Gastrocnemius medialis (tissue), 4 donors: ENCODE results near the gene RANBP10. TPM values are rescaled to one million over a fixed set of nuclear protein-coding genes. Genes with fewer than 3 reads are reported as not detected.

Source experiments
- ATAC-seq, 2 donors: fragments of 150-250 bp; one replicate each; pipeline ENCODE4 v1.9.1; 2016
- DNase-seq, 2 donors: peaks; one replicate each; pipeline ENCODE4 v3.0.0-alpha.2; 2019
- H3K27ac ChIP-seq, 4 donors: fragments of 200-600 bp; sonication (generic); 1 replicate in 1 of 4; 2 replicates in 3 of 4; pipeline ENCODE4 v1.5.1; 2016 to 2018; ENCODE audit warnings: mild to moderate bottlenecking in 2 of 4, moderate library complexity in 1 of 4
- H3K27me3 ChIP-seq, 3 donors: fragments of 200-600 bp; sonication (generic) in 2 of 3; 1 replicate in 1 of 3; 2 replicates in 2 of 3; pipeline versions ENCODE4 v1.5.1 to v1.6.0; 2016 to 2019; ENCODE audit warnings: mild to moderate bottlenecking in 1 of 3, moderate library complexity in 1 of 3
- H3K36me3 ChIP-seq, 2 donors: fragments of 200-600 bp; sonication (generic) in 1 of 2; one replicate each; pipeline ENCODE4 v1.5.1; 2017 to 2018
- H3K4me1 ChIP-seq, 2 donors: fragments of 200-600 bp; sonication (generic) in 1 of 2; one replicate each; pipeline ENCODE4 v1.5.1; 2016 to 2017; ENCODE audit warnings: mild to moderate bottlenecking in 2 of 2
- H3K4me3 ChIP-seq, 4 donors: fragments of 200-600 bp; sonication (generic) in 3 of 4; 1 replicate in 1 of 4; 2 replicates in 3 of 4; pipeline ENCODE4 v1.5.1; 2016 to 2019; ENCODE audit warnings: mild to moderate bottlenecking in 2 of 4
- H3K9me3 ChIP-seq, 3 donors: fragments of 200-600 bp; sonication (generic) in 2 of 3; 1 replicate in 1 of 3; 2 replicates in 2 of 3; pipeline ENCODE4 v1.5.1; 2016 to 2019
- POLR2A ChIP-seq, 2 donors: fragments of 450-650 bp; IDR thresholded peaks; one replicate each; pipeline ENCODE4 v1.6.1; 2017; ENCODE audit warnings: antibody characterized with exemption in 2 of 2, mild to moderate bottlenecking in 2 of 2, moderate library complexity in 2 of 2
- in situ Hi-C, 4 donors: fragments of 200-750 bp; cut with MboI; loops; one replicate each; pipeline versions ENCODE4 v1.15.0 to v1.8.0; 2017; ENCODE audit warnings: low sequenced_read_pairs in 4 of 4
- intact Hi-C: fragments of 100-400 bp; cut with DNase I; formaldehyde crosslinking; loops from one replicate; pipeline ENCODE4 v1.15.1; 2023; ENCODE audit warnings: low total_unique reads
- total RNA-seq, 4 donors: library from RNA; depleted of rRNA; stranded (reverse); fragments of >200 nt; gene quantifications; one replicate each; pipeline versions ENCODE4 v1.1.0 to v1.2.3, GENCODE V29; 2016
- TF ChIP-seq, protein P1 (sequence below), 5 experiments: fragments of 450-650 bp in 3 of 5; fragments of 200-600 bp in 2 of 5; sonication (generic) in 2 of 5; IDR thresholded peaks in 4 of 5; conservative IDR thresholded peaks in 1 of 5; 1 replicate in 4 of 5; 2 replicates in 1 of 5; pipeline ENCODE4 v1.5.1; 2016 to 2019; ENCODE audit warnings: antibody characterized with exemption in 5 of 5, mild to moderate bottlenecking in 3 of 5, moderate library complexity in 3 of 5

RANBP10 gene
- total RNA-seq, 4 donors from 2014 or later: 12.6 to 46.6 (median 14.8) TPM

DNA sequence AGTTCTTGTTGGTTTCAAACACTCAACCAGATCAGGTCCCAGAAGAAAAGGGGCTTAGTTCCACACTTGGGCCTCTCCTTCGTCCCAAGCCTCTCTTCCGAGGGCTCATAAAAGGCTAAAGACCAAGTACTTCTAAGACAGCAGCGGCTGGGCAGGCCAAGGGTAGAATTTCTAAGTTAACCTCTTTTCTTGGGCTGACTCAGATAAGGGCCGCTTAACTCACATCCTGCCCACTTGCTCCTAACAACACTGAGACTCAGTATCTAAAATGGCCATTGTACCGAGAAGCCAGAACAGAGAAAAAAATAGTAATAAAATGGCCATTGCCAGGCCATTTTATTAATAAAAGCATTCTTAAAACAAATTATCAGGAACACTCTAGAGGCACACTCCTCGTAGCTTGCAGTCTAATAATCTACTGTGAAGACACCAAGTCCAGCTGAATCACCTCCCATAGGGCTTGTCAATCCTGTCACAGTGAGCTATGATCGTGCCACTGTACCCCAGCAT is 42.1 kb downstream of the RANBP10 start:
- TF ChIP-seq, protein P1, sequence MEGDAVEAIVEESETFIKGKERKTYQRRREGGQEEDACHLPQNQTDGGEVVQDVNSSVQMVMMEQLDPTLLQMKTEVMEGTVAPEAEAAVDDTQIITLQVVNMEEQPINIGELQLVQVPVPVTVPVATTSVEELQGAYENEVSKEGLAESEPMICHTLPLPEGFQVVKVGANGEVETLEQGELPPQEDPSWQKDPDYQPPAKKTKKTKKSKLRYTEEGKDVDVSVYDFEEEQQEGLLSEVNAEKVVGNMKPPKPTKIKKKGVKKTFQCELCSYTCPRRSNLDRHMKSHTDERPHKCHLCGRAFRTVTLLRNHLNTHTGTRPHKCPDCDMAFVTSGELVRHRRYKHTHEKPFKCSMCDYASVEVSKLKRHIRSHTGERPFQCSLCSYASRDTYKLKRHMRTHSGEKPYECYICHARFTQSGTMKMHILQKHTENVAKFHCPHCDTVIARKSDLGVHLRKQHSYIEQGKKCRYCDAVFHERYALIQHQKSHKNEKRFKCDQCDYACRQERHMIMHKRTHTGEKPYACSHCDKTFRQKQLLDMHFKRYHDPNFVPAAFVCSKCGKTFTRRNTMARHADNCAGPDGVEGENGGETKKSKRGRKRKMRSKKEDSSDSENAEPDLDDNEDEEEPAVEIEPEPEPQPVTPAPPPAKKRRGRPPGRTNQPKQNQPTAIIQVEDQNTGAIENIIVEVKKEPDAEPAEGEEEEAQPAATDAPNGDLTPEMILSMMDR (IDR thresholded peaks at IDR 0.05 in 4 of 5, conservative IDR thresholded peaks at IDR 0.05 in 1 of 5): no peak
- no peak for TF ChIP-seq POLR2A (IDR thresholded peaks at IDR 0.05)
- peaks cover 27 to 30% of the 10 kb centered on the region in 2 donors for H3K4me1 ChIP-seq
- ATAC-seq (no peak), DNase-seq (no peak)
- no peak overlapping the region for H3K4me3 ChIP-seq
- intact Hi-C loops: no loop called here
- in situ Hi-C loops: no loop called here
- H3K27ac ChIP-seq: no peak overlapping the region
- H3K27me3 ChIP-seq: no peaks in the 10 kb centered on the region
- no peaks in the 10 kb centered on the region for H3K36me3 ChIP-seq
- no peaks in the 10 kb centered on the region for H3K9me3 ChIP-seq

- intact Hi-C loops (no loop called here), in situ Hi-C loops (no loop called here)
- Histone ChIP-seq H3K36me3 (no peaks in the 10 kb centered on the region), H3K4me3 (no peak overlapping the region), H3K27ac (peak overlapping the region in 1 of 4 donors; percentile 25), H3K4me1 (peaks cover 27 to 30% of the 10 kb centered on the region in 2 donors), H3K27me3 (no peaks in the 10 kb centered on the region), H3K9me3 (no peaks in the 10 kb centered on the region)
- TF ChIP-seq POLR2A (IDR thresholded peaks at IDR 0.05): no peak
- TF ChIP-seq, protein P1 (IDR thresholded peaks at IDR 0.05 in 4 of 5, conservative IDR thresholded peaks at IDR 0.05 in 1 of 5): no peak
- DNase-seq (no peak), ATAC-seq (no peak)
Measured at GRCh38 chr16:67763066-67763465, 43.3 kb downstream of the RANBP10 start.

DNA sequence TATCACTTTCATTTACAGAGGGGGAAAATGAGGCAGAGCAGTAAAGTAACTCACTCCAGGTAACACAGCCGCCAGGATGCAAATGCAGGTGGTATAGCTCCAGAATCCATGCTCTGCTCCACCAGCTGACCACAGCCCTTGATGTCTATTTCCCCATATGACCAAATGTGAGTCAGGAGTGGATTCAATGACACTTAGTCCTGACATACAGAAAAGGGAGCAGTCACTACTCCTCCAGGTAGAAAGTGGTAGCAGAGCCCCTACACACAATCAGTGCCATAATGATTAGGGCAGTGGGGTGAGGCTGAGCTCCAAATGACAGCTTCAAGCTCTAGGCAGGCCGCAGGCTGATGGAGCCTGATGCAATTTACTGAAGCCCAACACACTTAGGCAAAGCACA is 44.0 kb downstream of the RANBP10 start:
- intact Hi-C loops (no loop called here), in situ Hi-C loops (no loop called here)
- ATAC-seq: no peak
- peaks cover 27 to 30% of the 10 kb centered on the region in 2 donors for H3K4me1 ChIP-seq
- H3K27ac ChIP-seq: peak overlapping the region in 2 of 4 donors; percentile 21 to 75
- no peaks in the 10 kb centered on the region for H3K36me3 ChIP-seq
- no peaks in the 10 kb centered on the region for H3K27me3 ChIP-seq
- TF ChIP-seq, protein P1 (IDR thresholded peaks at IDR 0.05 in 4 of 5, conservative IDR thresholded peaks at IDR 0.05 in 1 of 5): no peak
- no peak for TF ChIP-seq POLR2A (IDR thresholded peaks at IDR 0.05)
- no peak overlapping the region for H3K4me3 ChIP-seq
- H3K9me3 ChIP-seq: no peaks in the 10 kb centered on the region
- no peak for DNase-seq

GRCh38 chr16:67761924-67762323 is 44.4 kb downstream of the RANBP10 start:
- ATAC-seq (no peak), DNase-seq (no peak)
- in situ Hi-C loops: no loop called here
- H3K4me3 ChIP-seq: no peak overlapping the region
- peak overlapping the region in 2 of 4 donors; percentile 21 to 75 for H3K27ac ChIP-seq
- no peak for TF ChIP-seq POLR2A (IDR thresholded peaks at IDR 0.05)
- TF ChIP-seq, protein P1 (IDR thresholded peaks at IDR 0.05 in 4 of 5, conservative IDR thresholded peaks at IDR 0.05 in 1 of 5): no peak
- no peaks in the 10 kb centered on the region for H3K36me3 ChIP-seq
- no peaks in the 10 kb centered on the region for H3K27me3 ChIP-seq
- peaks cover 25 to 27% of the 10 kb centered on the region in 2 donors for H3K4me1 ChIP-seq
- intact Hi-C loops: no loop called here
- H3K9me3 ChIP-seq: no peaks in the 10 kb centered on the region

DNA sequence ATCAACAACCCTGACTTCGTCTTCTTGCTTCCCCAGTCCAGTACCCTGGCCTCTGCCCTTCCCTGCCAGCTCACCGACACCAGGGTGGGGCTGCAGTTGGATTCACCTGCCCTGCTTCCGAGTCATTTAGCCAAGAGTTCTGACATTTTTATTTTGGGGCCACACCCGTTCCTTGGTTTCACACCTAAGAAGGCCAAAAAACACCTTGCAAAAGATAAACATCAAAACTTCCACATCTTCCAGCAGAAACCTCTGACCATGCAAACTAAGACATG is 45.5 kb downstream of the RANBP10 start:
- H3K27me3 ChIP-seq: no peaks in the 10 kb centered on the region
- no peaks in the 10 kb centered on the region for H3K36me3 ChIP-seq
- H3K4me1 ChIP-seq: peaks cover 17 to 19% of the 10 kb centered on the region in 2 donors
- ATAC-seq: no peak
- peak overlapping the region; percentile 35 to 75 (median 57) for H3K27ac ChIP-seq
- TF ChIP-seq, protein P1 (IDR thresholded peaks at IDR 0.05 in 4 of 5, conservative IDR thresholded peaks at IDR 0.05 in 1 of 5): no peak
- TF ChIP-seq POLR2A (IDR thresholded peaks at IDR 0.05): no peak
- in situ Hi-C loops: no loop called here
- H3K9me3 ChIP-seq: no peaks in the 10 kb centered on the region
- no peak overlapping the region for H3K4me3 ChIP-seq
- no peak for DNase-seq
- intact Hi-C loops: no loop called here
